Transverse colon (tissue), 4 donors: ENCODE measurements around the gene NTNG1. TPM values are rescaled to one million over a fixed set of nuclear protein-coding genes. Genes with fewer than 3 reads are reported as not detected.

Experiments
- DNase-seq: peaks from one replicate; pipeline ENCODE4 v3.0.0-alpha.2; 2019
- H3K27ac ChIP-seq, 4 donors: fragments of 200-600 bp; sonication (generic); 2 replicates each; pipeline ENCODE4 v1.5.1; 2016 to 2018; ENCODE audit warnings: inconsistent platforms in 4 of 4
- H3K27me3 ChIP-seq: fragments of 200-600 bp; sonication (generic); 2 replicates; pipeline ENCODE4 v1.5.1; 2017; ENCODE audit warnings: inconsistent platforms
- H3K36me3 ChIP-seq, 4 donors: fragments of 200-600 bp; sonication (generic); 2 replicates each; pipeline ENCODE4 v1.5.1; 2017 to 2019; ENCODE audit warnings: inconsistent platforms in 4 of 4
- H3K4me1 ChIP-seq, 4 donors: fragments of 200-600 bp; sonication (generic); 2 replicates each; pipeline ENCODE4 v1.5.1; 2017 to 2020; ENCODE audit warnings: inconsistent platforms in 4 of 4
- H3K4me3 ChIP-seq, 4 donors: fragments of 200-600 bp; sonication (generic); 1 replicate in 1 of 4; 2 replicates in 3 of 4; pipeline versions ENCODE4 v1.5.1 to v1.6.1; 2017 to 2019; ENCODE audit warnings: inconsistent platforms in 4 of 4
- H3K9me3 ChIP-seq, 2 donors: fragments of 200-600 bp; sonication (generic); 2 replicates each; pipeline ENCODE4 v1.5.1; 2017 to 2019; ENCODE audit warnings: inconsistent platforms in 2 of 2
- EP300 ChIP-seq: sonication (generic); formaldehyde crosslinking; IDR thresholded peaks from one replicate; pipeline ENCODE4 v1.6.1; 2017; ENCODE audit warnings: antibody characterized with exemption, low read depth
- POLR2A ChIP-seq: fragments of 450-650 bp; IDR thresholded peaks from one replicate; pipeline ENCODE4 v1.6.1; 2016; ENCODE audit warnings: antibody characterized with exemption, mild to moderate bottlenecking, moderate library complexity
- POLR2AphosphoS5 ChIP-seq, 3 donors: sonication (generic); formaldehyde crosslinking; IDR thresholded peaks; one replicate each; pipeline ENCODE4 v1.6.1; 2016; ENCODE audit warnings: antibody characterized with exemption in 3 of 3
- WGBS, 2 donors: methylation state at CpG; one replicate each; pipeline ENCODE4 v1.1.5; 2018; ENCODE audit warnings: low coverage in 1 of 2; 5-methylcytosine and 5-hydroxymethylcytosine counted together
- in situ Hi-C, 4 donors: fragments of 200-750 bp; cut with MboI; loops; one replicate each; pipeline versions ENCODE4 v1.15.0 to v1.15.1; 2017; ENCODE audit warnings: low sequenced_read_pairs in 3 of 4, low pct_ligation_motif_present in 1 of 4, low pct_unique_long_range_greater_than_20kb in 1 of 4
- intact Hi-C: fragments of 100-400 bp; cut with DNase I; formaldehyde crosslinking; loops from one replicate; pipeline ENCODE4 v1.15.1; 2023; ENCODE audit warnings: low total_unique reads
- total RNA-seq, 4 donors: library from RNA; depleted of rRNA; stranded (reverse); fragments of >200 nt; gene quantifications; one replicate each; pipeline ENCODE4 v1.1.0, GENCODE V29; 2016
- TF ChIP-seq, protein P1 (sequence below), 5 experiments: fragments of 200-600 bp in 3 of 5; fragments of 450-650 bp in 2 of 5; sonication (generic) in 3 of 5; IDR thresholded peaks; 1 replicate in 2 of 5; 2 replicates in 3 of 5; pipeline ENCODE4 v1.5.1; 2016 to 2017; ENCODE audit warnings: antibody characterized with exemption in 5 of 5, inconsistent platforms in 3 of 5, mild to moderate bottlenecking in 2 of 5, moderate library complexity in 1 of 5

The NTNG1 gene
- total RNA-seq, 4 donors from 2014 or later = 1.8 to 6.4 (median 3.5) TPM; not detected in 1

GRCh38 chr1:107365527-107366240 is 224.8 kb downstream of the NTNG1 start:
- intact Hi-C loops (no loop called here), in situ Hi-C loops (no loop called here)
- Histone ChIP-seq H3K36me3 (no peaks in the 10 kb centered on the region), H3K9me3 (no peaks in the 10 kb centered on the region), H3K27me3 (no peaks in the 10 kb centered on the region), H3K27ac (no peak overlapping the region), H3K4me3 (no peak overlapping the region), H3K4me1 (no peaks in the 10 kb centered on the region)
- DNase-seq = no peak
- TF ChIP-seq EP300 (no peak), POLR2A (no peak), POLR2AphosphoS5 (IDR thresholded peaks at IDR 0.05) (no peak)
- TF ChIP-seq, protein P1, sequence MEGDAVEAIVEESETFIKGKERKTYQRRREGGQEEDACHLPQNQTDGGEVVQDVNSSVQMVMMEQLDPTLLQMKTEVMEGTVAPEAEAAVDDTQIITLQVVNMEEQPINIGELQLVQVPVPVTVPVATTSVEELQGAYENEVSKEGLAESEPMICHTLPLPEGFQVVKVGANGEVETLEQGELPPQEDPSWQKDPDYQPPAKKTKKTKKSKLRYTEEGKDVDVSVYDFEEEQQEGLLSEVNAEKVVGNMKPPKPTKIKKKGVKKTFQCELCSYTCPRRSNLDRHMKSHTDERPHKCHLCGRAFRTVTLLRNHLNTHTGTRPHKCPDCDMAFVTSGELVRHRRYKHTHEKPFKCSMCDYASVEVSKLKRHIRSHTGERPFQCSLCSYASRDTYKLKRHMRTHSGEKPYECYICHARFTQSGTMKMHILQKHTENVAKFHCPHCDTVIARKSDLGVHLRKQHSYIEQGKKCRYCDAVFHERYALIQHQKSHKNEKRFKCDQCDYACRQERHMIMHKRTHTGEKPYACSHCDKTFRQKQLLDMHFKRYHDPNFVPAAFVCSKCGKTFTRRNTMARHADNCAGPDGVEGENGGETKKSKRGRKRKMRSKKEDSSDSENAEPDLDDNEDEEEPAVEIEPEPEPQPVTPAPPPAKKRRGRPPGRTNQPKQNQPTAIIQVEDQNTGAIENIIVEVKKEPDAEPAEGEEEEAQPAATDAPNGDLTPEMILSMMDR (IDR thresholded peaks at IDR 0.05) = no peak
- 87 to 93% methylated on average over 2 of the region's 2 CpGs for WGBS, 2 donors

DNA sequence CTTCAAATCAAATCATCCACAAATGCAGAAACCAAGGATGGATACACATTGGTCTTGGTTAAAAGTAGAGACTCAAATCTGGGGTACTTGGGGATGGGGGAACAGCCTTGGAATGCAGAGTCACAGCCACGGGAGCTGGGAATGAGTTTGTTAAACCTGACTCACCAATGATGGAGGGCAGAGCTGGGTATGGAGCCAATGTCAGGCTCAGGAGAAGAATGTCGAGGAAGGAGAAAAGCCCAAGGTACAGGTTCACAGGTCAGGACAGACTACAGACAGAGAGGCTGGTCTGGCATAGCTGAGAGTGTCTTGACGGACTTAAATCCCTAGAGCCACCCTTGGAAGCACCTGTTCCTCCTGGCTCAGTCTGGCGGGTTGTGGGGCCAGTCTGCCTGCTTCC is 237.6 kb downstream of the NTNG1 start:
- Histone ChIP-seq H3K27ac (no peak overlapping the region), H3K4me1 (no peaks in the 10 kb centered on the region), H3K4me3 (no peak overlapping the region), H3K27me3 (no peaks in the 10 kb centered on the region), H3K9me3 (no peaks in the 10 kb centered on the region), H3K36me3 (no peaks in the 10 kb centered on the region)
- in situ Hi-C loops (no loop called here), intact Hi-C loops (no loop called here)
- DNase-seq = no peak
- TF ChIP-seq POLR2A = no peak
- no peak for TF ChIP-seq EP300
- TF ChIP-seq POLR2AphosphoS5 (IDR thresholded peaks at IDR 0.05) = no peak
- TF ChIP-seq, protein P1 (IDR thresholded peaks at IDR 0.05) = no peak
- 50 to 64% methylated on average over 1 to 4 of the region's 4 CpGs for WGBS, 2 donors

DNA sequence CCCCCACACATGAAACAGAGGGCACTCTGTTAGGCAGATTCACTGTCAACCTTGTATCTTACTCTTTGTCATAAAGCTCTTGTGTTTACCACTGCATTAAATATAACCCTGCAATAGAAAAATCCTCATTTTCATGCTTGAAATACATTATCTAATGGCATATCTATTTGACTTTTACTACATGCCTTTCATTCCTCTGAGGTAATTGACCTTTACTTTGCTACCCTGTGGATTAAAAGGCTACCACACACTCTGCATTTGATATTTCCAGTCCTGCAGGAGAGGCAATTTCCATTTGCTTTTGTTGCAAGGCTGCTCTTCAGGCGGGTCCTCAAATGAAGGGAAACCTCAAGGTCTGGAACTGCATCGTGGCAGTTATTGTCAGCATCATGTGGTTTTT is 238.0 kb downstream of the NTNG1 start:
- WGBS, 2 donors = 70 to 74% methylated on average over 2 of the region's 2 CpGs
- no peaks in the 10 kb centered on the region for H3K4me1 ChIP-seq
- intact Hi-C loops (no loop called here), in situ Hi-C loops (no loop called here)
- H3K4me3 ChIP-seq = no peak overlapping the region
- H3K9me3 ChIP-seq = no peaks in the 10 kb centered on the region
- no peak for DNase-seq
- TF ChIP-seq, protein P1 (IDR thresholded peaks at IDR 0.05) = no peak
- TF ChIP-seq POLR2AphosphoS5 (IDR thresholded peaks at IDR 0.05) (no peak), EP300 (no peak), POLR2A (no peak)
- no peaks in the 10 kb centered on the region for H3K27me3 ChIP-seq
- H3K36me3 ChIP-seq = no peaks in the 10 kb centered on the region
- H3K27ac ChIP-seq = no peak overlapping the region

- H3K4me3 ChIP-seq = no peak overlapping the region
- no peak for DNase-seq
- no peaks in the 10 kb centered on the region for H3K36me3 ChIP-seq
- no peaks in the 10 kb centered on the region for H3K4me1 ChIP-seq
- no peaks in the 10 kb centered on the region for H3K9me3 ChIP-seq
- in situ Hi-C loops (no loop called here), intact Hi-C loops (no loop called here)
- H3K27me3 ChIP-seq = no peaks in the 10 kb centered on the region
- H3K27ac ChIP-seq = no peak overlapping the region
- TF ChIP-seq, protein P1 (IDR thresholded peaks at IDR 0.05) = no peak
- TF ChIP-seq EP300 (no peak), POLR2AphosphoS5 (IDR thresholded peaks at IDR 0.05) (no peak), POLR2A (no peak)
These were observed 239.0 kb downstream of the NTNG1 start for GRCh38 chr1:107379826-107380225.
